NCI-H2171 (cell line): ENCODE results near the gene BLTP1.

ENCODE experiments used
- DNase-seq: peaks from one replicate; lab custom pipeline; 2025; lab: John Stamatoyannopoulos, UW

BLTP1 gene

GRCh38 chr4:122167369-122167768, 15.2 kb downstream of the BLTP1 start:
- DNase-seq, result no peak

GRCh38 chr4:122170775-122171174, 18.6 kb downstream of the BLTP1 start:
- DNase-seq, result no peak

- no peak for DNase-seq
These were observed 19.2 kb downstream of the BLTP1 start for GRCh38 chr4:122171323-122171722.

GRCh38 chr4:122172266-122172665, 20.1 kb downstream of the BLTP1 start:
- no peak for DNase-seq

GRCh38 chr4:122178961-122179360, 26.8 kb downstream of the BLTP1 start:
- no peak for DNase-seq

GRCh38 chr4:122195718-122196117, 43.6 kb downstream of the BLTP1 start:
- no peak for DNase-seq
